ENCODE data around the gene RBM33.

Gene RBM33

DNA sequence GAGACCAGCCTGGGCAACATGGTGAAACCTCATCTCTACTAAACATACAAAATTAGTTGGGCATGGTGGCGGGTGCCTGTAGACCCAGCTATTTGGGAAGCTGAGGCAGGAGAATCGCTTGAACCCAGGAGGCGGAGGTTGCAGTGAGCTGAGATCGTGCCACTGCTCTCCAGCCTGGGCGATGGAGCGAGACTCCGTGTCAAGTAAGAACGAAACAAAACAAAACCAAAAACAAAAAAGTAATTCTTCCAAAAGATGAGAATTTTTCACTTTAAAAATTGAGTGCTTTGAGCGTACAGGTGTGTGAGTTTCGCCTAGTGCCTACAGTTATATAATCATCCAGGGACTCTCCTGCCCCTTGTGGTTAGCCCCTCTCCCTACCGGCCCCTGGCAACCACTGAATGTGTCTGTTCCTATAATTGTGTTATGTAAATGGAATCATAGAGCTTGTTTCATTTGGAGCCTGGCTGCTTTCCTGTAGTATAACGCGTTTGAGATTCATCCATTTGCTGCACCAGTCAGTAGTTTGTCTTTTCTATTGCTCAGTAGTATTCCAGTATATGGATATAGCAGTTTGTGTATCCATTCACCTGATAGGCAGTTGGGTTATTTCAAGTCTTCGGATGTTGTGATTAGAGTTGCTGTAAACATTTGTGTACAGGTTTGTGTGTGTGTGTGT, 80.0 kb downstream of the RBM33 start:
- Histone ChIP-seq H3F3A (ENCODE audit: insufficient read depth, low read length) (no peaks in the 10 kb centered on the region), H2AFZ (ENCODE audit: low read length) (no peak overlapping the region), H3K9me2 (ENCODE audit: low read depth, low read length) (no peaks in the 10 kb centered on the region), H3K4me2 (ENCODE audit: low read length) (peak overlapping the region; percentile 83), H4K20me1 (ENCODE audit: insufficient read depth, low read length) (no peaks in the 10 kb centered on the region), H3K9me3 (ENCODE audit: low read length) (no peaks in the 10 kb centered on the region), H3K79me2 (ENCODE audit: insufficient read depth, low read length) (peaks cover 56% of the 10 kb centered on the region), H3K36me3 (ENCODE audit: insufficient read depth, low read length) (peaks cover 48% of the 10 kb centered on the region), H3K4me3 (ENCODE audit: low read depth, low read length, poor library complexity, severe bottlenecking) (peak overlapping the region; percentile 50), H3K27ac (ENCODE audit: low read depth, low read length, poor library complexity, severe bottlenecking) (peak overlapping the region; percentile 95), H3K27me3 (ENCODE audit: insufficient read depth, low read length) (no peaks in the 10 kb centered on the region), H3K4me1 (ENCODE audit: insufficient read depth, low read length, severe bottlenecking) (peaks cover 91% of the 10 kb centered on the region), H3K9ac (ENCODE audit: low read length) (peak overlapping the region; percentile 13; the same call in 1 of the 2 replicates)
- TF ChIP-seq EZH2 (IDR thresholded peaks at IDR 0.05; ENCODE audit: borderline replicate concordance, low read length) (no peak), CTCF (IDR thresholded peaks at IDR 0.05; ENCODE audit: low read length) (peak; percentile 66)

GRCh38 chr7:155725006-155725355, 80.5 kb downstream of the RBM33 start:
- peak overlapping the region; percentile 50 for H3K4me3 ChIP-seq (ENCODE audit: low read depth, low read length, poor library complexity, severe bottlenecking)
- H3K4me2 ChIP-seq (ENCODE audit: low read length) = peak overlapping the region; percentile 83

GRCh38 chr7:155727616-155728015, 83.2 kb downstream of the RBM33 start:
- Histone ChIP-seq H3K4me3 (ENCODE audit: low read depth, low read length, poor library complexity, severe bottlenecking) (no peak overlapping the region), H3K9me2 (ENCODE audit: low read depth, low read length) (no peaks in the 10 kb centered on the region), H2AFZ (ENCODE audit: low read length) (no peak overlapping the region), H3K79me2 (ENCODE audit: insufficient read depth, low read length) (peaks cover 40% of the 10 kb centered on the region), H3K4me1 (ENCODE audit: insufficient read depth, low read length, severe bottlenecking) (peaks cover 91% of the 10 kb centered on the region), H3F3A (ENCODE audit: insufficient read depth, low read length) (no peaks in the 10 kb centered on the region), H3K27me3 (ENCODE audit: insufficient read depth, low read length) (no peaks in the 10 kb centered on the region), H3K9ac (ENCODE audit: low read length) (no peak overlapping the region), H4K20me1 (ENCODE audit: insufficient read depth, low read length) (no peaks in the 10 kb centered on the region), H3K9me3 (ENCODE audit: low read length) (no peaks in the 10 kb centered on the region), H3K27ac (ENCODE audit: low read depth, low read length, poor library complexity, severe bottlenecking) (peak overlapping the region; percentile 95), H3K4me2 (ENCODE audit: low read length) (no peak overlapping the region), H3K36me3 (ENCODE audit: insufficient read depth, low read length) (peaks cover 71% of the 10 kb centered on the region)
- TF ChIP-seq CTCF (IDR thresholded peaks at IDR 0.05; ENCODE audit: low read length) = no peak
- no peak for TF ChIP-seq EZH2 (IDR thresholded peaks at IDR 0.05; ENCODE audit: borderline replicate concordance, low read length)

More at GRCh38 chr7:155725006-155725355, 80.5 kb downstream of the RBM33 start:
- Histone ChIP-seq H4K20me1 (ENCODE audit: insufficient read depth, low read length) (no peaks in the 10 kb centered on the region), H3K9me3 (ENCODE audit: low read length) (no peaks in the 10 kb centered on the region), H2AFZ (ENCODE audit: low read length) (no peak overlapping the region), H3K27ac (ENCODE audit: low read depth, low read length, poor library complexity, severe bottlenecking) (peak overlapping the region; percentile 95), H3K4me1 (ENCODE audit: insufficient read depth, low read length, severe bottlenecking) (peaks cover 91% of the 10 kb centered on the region), H3F3A (ENCODE audit: insufficient read depth, low read length) (no peaks in the 10 kb centered on the region), H3K9ac (ENCODE audit: low read length) (peak overlapping the region; percentile 13; the same call in 1 of the 2 replicates), H3K9me2 (ENCODE audit: low read depth, low read length) (no peaks in the 10 kb centered on the region), H3K36me3 (ENCODE audit: insufficient read depth, low read length) (peaks cover 49% of the 10 kb centered on the region), H3K27me3 (ENCODE audit: insufficient read depth, low read length) (no peaks in the 10 kb centered on the region), H3K79me2 (ENCODE audit: insufficient read depth, low read length) (peaks cover 51% of the 10 kb centered on the region)
- TF ChIP-seq CTCF (IDR thresholded peaks at IDR 0.05; ENCODE audit: low read length) (no peak), EZH2 (IDR thresholded peaks at IDR 0.05; ENCODE audit: borderline replicate concordance, low read length) (no peak)
